ENCODE data around the gene HOXA9.
A peak's percentile ranks its signal among the peaks of the same experiment; 100 is the strongest.

HOXA9 gene

DNA sequence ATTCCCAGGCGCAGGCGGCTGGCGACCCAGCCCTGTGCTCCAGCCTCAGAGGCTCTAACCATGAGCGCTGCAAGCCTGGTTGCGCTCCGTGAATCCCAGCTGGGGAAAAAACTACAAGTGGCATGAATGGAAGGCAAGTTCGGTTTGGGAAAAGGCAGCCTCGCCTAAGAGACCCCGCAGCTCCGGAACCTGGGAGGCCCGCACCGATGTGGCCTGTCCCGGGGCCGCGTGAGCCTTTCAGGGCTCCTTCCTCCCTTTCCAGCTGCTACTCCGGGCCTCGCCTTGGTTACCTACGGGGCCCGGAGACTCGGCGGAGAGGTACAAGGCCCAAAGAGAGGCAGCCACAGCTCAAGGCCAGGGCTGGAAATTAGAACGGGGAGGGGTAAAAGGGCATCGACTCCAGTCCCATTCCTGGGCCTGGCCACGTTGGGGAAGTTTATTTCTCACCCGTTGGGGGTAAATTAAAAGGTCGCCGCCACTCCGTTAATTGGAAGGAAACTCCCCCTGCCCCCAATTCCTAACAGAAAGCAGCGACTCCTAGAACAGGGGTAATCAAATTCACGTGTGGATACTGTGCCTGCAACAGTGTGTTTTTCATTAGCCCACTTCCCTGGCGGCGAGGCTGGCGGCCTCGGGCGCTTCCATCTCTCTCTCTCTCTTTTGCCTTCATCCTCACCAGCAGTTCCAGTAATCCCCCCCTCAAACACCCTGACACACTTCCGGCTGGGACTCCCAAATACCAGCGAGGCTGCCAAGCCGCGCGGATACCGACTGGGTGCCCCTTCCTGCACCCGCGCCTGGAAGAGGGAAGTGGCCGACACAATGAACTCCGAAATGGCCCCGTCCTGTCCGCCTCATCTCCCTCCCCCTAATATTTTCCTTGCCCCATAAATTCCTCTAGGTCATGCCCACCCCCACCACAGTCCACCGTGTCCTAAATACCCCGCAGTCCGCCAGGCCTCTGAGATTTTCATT lies 1.5 kb upstream of the HOXA9 start (continued):
- TF ChIP-seq, protein P1, sequence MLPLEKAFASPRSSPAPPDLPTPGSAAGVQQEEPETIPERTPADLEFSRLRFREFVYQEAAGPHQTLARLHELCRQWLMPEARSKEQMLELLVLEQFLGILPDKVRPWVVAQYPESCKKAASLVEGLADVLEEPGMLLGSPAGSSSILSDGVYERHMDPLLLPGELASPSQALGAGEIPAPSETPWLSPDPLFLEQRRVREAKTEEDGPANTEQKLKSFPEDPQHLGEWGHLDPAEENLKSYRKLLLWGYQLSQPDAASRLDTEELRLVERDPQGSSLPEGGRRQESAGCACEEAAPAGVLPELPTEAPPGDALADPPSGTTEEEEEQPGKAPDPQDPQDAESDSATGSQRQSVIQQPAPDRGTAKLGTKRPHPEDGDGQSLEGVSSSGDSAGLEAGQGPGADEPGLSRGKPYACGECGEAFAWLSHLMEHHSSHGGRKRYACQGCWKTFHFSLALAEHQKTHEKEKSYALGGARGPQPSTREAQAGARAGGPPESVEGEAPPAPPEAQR (tag by site-specific recombination; IDR thresholded peaks at IDR 0.05), result no peak
- no peak for TF ChIP-seq ZNF660 (tag by site-specific recombination; IDR thresholded peaks at IDR 0.05)
- 0 out of 2 replicates have a peak, but pooled peaks have one; percentile 17 for TF ChIP-seq SCRT2 (tag by site-specific recombination; IDR thresholded peaks at IDR 0.05)
- no peak for TF ChIP-seq ZNF639 (tag by site-specific recombination; IDR thresholded peaks at IDR 0.05)
- TF ChIP-seq KLF16 (tag by site-specific recombination; IDR thresholded peaks at IDR 0.05), result no peak
- TF ChIP-seq ZNF2 (tag by site-specific recombination; IDR thresholded peaks at IDR 0.05), result no peak
- TF ChIP-seq ZNF501 (tag by site-specific recombination; IDR thresholded peaks at IDR 0.05), result no peak
- TF ChIP-seq ZNF394 (tag by site-specific recombination; IDR thresholded peaks at IDR 0.05; ENCODE audit: borderline replicate concordance), result no peak
- TF ChIP-seq SP2 (tag by site-specific recombination; IDR thresholded peaks at IDR 0.05), result no peak; the same call in 1 of the 2 replicates
- TF ChIP-seq ZNF747 (tag by site-specific recombination; IDR thresholded peaks at IDR 0.05), result no peak
- no peak for TF ChIP-seq ZNF548 (tag by site-specific recombination; IDR thresholded peaks at IDR 0.05)
- TF ChIP-seq, protein P2, sequence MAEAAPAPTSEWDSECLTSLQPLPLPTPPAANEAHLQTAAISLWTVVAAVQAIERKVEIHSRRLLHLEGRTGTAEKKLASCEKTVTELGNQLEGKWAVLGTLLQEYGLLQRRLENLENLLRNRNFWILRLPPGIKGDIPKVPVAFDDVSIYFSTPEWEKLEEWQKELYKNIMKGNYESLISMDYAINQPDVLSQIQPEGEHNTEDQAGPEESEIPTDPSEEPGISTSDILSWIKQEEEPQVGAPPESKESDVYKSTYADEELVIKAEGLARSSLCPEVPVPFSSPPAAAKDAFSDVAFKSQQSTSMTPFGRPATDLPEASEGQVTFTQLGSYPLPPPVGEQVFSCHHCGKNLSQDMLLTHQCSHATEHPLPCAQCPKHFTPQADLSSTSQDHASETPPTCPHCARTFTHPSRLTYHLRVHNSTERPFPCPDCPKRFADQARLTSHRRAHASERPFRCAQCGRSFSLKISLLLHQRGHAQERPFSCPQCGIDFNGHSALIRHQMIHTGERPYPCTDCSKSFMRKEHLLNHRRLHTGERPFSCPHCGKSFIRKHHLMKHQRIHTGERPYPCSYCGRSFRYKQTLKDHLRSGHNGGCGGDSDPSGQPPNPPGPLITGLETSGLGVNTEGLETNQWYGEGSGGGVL (tag by site-specific recombination; IDR thresholded peaks at IDR 0.05), result no peak; the same call in 1 of the 2 replicates
- no peak for TF ChIP-seq CTCF (tag by site-specific recombination; IDR thresholded peaks at IDR 0.05)
- TF ChIP-seq ZNF629 (tag by site-specific recombination; IDR thresholded peaks at IDR 0.05), result no peak
- TF ChIP-seq ZNF211 (tag by site-specific recombination; IDR thresholded peaks at IDR 0.05; ENCODE audit: low read depth), result no peak
- TF ChIP-seq ZNF560 (tag by site-specific recombination; IDR thresholded peaks at IDR 0.05; ENCODE audit: borderline replicate concordance), result no peak
- TF ChIP-seq AEBP2 (tag by site-specific recombination; IDR thresholded peaks at IDR 0.05; ENCODE audit: borderline replicate concordance), result no peak
- TF ChIP-seq WT1 (tag by site-specific recombination; IDR thresholded peaks at IDR 0.05), result no peak; the same call in 1 of the 2 replicates
- TF ChIP-seq, protein P3, sequence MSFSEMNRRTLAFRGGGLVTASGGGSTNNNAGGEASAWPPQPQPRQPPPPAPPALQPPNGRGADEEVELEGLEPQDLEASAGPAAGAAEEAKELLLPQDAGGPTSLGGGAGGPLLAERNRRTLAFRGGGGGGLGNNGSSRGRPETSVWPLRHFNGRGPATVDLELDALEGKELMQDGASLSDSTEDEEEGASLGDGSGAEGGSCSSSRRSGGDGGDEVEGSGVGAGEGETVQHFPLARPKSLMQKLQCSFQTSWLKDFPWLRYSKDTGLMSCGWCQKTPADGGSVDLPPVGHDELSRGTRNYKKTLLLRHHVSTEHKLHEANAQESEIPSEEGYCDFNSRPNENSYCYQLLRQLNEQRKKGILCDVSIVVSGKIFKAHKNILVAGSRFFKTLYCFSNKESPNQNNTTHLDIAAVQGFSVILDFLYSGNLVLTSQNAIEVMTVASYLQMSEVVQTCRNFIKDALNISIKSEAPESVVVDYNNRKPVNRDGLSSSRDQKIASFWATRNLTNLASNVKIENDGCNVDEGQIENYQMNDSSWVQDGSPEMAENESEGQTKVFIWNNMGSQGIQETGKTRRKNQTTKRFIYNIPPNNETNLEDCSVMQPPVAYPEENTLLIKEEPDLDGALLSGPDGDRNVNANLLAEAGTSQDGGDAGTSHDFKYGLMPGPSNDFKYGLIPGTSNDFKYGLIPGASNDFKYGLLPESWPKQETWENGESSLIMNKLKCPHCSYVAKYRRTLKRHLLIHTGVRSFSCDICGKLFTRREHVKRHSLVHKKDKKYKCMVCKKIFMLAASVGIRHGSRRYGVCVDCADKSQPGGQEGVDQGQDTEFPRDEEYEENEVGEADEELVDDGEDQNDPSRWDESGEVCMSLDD (tag by site-specific recombination; IDR thresholded peaks at IDR 0.05), result 0 out of 2 replicates have a peak, but pooled peaks have one; percentile 19
- TF ChIP-seq, protein P4, sequence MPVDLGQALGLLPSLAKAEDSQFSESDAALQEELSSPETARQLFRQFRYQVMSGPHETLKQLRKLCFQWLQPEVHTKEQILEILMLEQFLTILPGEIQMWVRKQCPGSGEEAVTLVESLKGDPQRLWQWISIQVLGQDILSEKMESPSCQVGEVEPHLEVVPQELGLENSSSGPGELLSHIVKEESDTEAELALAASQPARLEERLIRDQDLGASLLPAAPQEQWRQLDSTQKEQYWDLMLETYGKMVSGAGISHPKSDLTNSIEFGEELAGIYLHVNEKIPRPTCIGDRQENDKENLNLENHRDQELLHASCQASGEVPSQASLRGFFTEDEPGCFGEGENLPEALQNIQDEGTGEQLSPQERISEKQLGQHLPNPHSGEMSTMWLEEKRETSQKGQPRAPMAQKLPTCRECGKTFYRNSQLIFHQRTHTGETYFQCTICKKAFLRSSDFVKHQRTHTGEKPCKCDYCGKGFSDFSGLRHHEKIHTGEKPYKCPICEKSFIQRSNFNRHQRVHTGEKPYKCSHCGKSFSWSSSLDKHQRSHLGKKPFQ (tag by site-specific recombination; IDR thresholded peaks at IDR 0.05), result no peak
- TF ChIP-seq KLF1 (tag by site-specific recombination; IDR thresholded peaks at IDR 0.05), result no peak
- TF ChIP-seq, protein P5, sequence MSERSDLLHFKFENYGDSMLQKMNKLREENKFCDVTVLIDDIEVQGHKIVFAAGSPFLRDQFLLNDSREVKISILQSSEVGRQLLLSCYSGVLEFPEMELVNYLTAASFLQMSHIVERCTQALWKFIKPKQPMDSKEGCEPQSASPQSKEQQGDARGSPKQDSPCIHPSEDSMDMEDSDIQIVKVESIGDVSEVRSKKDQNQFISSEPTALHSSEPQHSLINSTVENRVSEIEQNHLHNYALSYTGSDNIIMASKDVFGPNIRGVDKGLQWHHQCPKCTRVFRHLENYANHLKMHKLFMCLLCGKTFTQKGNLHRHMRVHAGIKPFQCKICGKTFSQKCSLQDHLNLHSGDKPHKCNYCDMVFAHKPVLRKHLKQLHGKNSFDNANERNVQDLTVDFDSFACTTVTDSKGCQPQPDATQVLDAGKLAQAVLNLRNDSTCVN (tag by site-specific recombination; optimal IDR thresholded peaks at IDR 0.05), result no peak
- TF ChIP-seq ZNF23 (tag by site-specific recombination; IDR thresholded peaks at IDR 0.05; ENCODE audit: borderline replicate concordance), result no peak
- TF ChIP-seq ZNF530 (tag by site-specific recombination; IDR thresholded peaks at IDR 0.05; ENCODE audit: low read depth), result no peak
